Fibroblast of mammary gland (primary cell): ENCODE measurements around the gene CYTIP.

Source experiments
- DNase-seq: peaks from one replicate; pipeline ENCODE4 v3.0.0-alpha.2; 2010; ENCODE audit warnings: low read depth
- H3K4me3 ChIP-seq: 2 replicates; pipeline ENCODE4 v1.5.1; 2011; ENCODE audit warnings: low read depth, mild to moderate bottlenecking, low read length, moderate library complexity; ENCODE audit not compliant: control insufficient read depth
- TF ChIP-seq, protein P1 (sequence below): conservative IDR thresholded peaks from 2 replicates; pipeline ENCODE4 v1.5.1; 2011; ENCODE audit warnings: low read depth, low read length, inconsistent platforms; ENCODE audit not compliant: control insufficient read depth, insufficient read depth

Gene CYTIP

DNA sequence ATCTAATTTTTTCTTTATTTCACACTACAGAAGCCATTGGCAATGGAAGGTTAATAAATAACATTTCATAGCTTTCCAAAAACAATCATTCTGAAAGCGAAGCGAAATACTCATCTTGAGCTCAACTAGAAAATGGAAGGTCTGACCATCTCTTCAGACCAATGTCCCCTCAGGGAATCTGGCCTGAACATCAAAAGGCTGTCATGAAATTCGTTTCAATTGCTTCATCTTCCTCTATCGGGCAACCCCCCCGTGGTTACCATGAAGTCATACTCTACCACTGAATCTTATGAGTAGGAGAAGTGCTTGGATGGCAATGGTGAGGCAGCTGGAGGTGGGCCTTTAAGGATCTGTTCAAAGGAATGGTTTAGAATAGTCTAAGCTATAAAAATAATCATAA is 22.9 kb upstream of the CYTIP start:
- DNase-seq = no peak
- no peak overlapping the region for H3K4me3 ChIP-seq
- TF ChIP-seq, protein P1, sequence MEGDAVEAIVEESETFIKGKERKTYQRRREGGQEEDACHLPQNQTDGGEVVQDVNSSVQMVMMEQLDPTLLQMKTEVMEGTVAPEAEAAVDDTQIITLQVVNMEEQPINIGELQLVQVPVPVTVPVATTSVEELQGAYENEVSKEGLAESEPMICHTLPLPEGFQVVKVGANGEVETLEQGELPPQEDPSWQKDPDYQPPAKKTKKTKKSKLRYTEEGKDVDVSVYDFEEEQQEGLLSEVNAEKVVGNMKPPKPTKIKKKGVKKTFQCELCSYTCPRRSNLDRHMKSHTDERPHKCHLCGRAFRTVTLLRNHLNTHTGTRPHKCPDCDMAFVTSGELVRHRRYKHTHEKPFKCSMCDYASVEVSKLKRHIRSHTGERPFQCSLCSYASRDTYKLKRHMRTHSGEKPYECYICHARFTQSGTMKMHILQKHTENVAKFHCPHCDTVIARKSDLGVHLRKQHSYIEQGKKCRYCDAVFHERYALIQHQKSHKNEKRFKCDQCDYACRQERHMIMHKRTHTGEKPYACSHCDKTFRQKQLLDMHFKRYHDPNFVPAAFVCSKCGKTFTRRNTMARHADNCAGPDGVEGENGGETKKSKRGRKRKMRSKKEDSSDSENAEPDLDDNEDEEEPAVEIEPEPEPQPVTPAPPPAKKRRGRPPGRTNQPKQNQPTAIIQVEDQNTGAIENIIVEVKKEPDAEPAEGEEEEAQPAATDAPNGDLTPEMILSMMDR = no peak

DNA sequence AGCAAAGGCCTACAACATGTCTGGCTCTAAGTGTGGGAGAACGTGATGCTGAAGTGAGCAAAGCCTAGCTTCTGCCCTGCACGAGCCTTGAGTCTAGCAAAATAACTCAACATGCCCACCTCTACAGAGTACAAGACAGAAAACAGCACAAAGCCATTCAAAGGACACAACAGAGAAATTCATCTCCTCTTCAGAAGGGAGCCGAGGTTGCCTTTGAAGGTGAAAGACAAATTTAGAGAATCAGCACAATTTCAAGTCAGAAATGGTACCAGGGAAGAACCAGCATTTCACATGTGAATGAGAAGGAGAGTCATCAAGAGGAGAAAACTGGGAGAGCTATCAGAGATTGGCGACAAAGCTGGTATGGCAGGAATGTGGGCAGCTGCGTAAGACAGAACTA is 21.7 kb upstream of the CYTIP start:
- no peak for DNase-seq
- TF ChIP-seq, protein P1 = no peak
- H3K4me3 ChIP-seq = no peak overlapping the region

- no peak for DNase-seq
- H3K4me3 ChIP-seq = no peak overlapping the region
- TF ChIP-seq, protein P1 = no peak
Measured at GRCh38 chr2:157463002-157463401, 19.1 kb upstream of the CYTIP start.

- TF ChIP-seq, protein P1 = no peak
- DNase-seq = no peak
- no peak overlapping the region for H3K4me3 ChIP-seq
Measured at GRCh38 chr2:157460897-157461296, 17.0 kb upstream of the CYTIP start.

GRCh38 chr2:157460384-157460837 is 16.5 kb upstream of the CYTIP start:
- H3K4me3 ChIP-seq = no peak overlapping the region
- TF ChIP-seq, protein P1 = no peak
- peak; percentile 8 for DNase-seq

DNA sequence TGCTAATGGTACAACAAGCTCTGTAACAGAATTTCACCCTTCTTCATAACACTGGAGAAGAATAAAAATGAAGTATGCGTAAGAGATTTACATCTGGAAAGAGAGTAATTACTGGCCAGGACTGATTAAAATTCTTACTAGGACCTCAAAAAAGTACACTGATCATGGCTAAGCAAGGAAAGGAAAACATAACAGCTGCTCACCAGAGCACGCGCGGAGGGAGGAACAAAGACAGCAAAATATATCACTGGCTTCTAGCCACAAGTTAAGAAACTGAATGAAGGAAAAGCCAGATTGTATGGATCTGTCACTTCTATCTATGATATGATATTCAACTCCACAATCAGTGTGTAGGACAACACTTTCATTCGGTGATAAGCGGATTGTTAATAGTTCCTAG is 15.6 kb upstream of the CYTIP start:
- H3K4me3 ChIP-seq = no peak overlapping the region
- DNase-seq = no peak
- TF ChIP-seq, protein P1 = no peak

GRCh38 chr2:157447741-157448140 is 3.9 kb upstream of the CYTIP start:
- no peak overlapping the region for H3K4me3 ChIP-seq
- TF ChIP-seq, protein P1 = no peak
- no peak for DNase-seq
